Activated gamma-delta T cell (primary cell): ENCODE measurements around the gene FAM228A.
"Not testable (repeated sequence)": the region's sequence is repeated elsewhere in the genome, so short reads cannot be mapped to it uniquely, and the experiment has no call there.

Experiments
- DNase-seq: peaks from one replicate; lab custom pipeline; 2025; lab: John Stamatoyannopoulos, UW
- total RNA-seq, 2 donors: gene quantifications; one replicate each; lab custom pipeline; 2026; lab: John Stamatoyannopoulos, UW

FAM228A gene
- 0.10 to 0.22 reads per million in 2 donors for total RNA-seq

DNA sequence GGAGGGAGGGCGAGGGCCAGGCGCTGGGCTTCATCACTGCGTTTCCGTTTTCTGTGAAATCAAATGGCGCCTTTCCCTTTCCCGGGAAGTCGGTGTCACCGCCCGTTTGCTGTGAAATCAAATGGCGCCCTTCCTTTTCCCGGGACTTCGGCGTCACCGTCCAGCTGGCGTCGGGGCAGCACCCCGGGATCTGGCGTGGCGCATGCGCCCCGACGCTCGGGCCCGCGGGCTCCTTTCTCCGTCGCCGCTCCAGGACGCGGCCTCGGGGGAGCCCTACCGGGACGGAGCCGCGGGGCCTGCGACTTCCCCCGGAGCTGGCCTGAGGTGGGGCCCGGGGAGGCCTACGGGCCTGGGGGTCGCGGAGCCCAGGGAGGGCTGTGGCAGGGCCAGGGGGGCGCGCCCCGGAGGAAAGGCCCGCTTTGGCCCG lies at the start of gene FAM228A:
Gene FAM228A, plus strand, starts transcription at position 203 of the 427 bp plus-strand sequence. CDS start 428 bp downstream, outside the sequence.
- DNase-seq = no peak

DNA sequence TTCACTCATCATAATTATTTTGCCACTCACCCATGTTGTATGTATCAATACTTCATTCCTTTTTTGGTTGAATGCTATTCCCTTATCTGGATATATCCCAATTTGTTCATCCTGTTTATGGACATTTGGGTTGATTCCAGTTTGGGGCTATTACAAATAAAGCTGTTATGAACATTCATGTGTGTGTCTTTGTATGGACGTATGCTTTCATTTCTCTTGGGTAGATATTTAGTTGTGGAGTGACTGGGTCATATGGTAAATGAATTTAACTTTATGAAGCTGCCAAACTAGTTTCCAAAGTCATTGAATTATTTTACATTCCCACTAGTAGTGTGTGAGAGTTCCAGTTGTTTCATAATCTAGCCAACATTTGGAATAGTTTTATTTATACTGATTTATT lies 48.9 kb upstream of the FAM228A start:
- no peak for DNase-seq

DNA sequence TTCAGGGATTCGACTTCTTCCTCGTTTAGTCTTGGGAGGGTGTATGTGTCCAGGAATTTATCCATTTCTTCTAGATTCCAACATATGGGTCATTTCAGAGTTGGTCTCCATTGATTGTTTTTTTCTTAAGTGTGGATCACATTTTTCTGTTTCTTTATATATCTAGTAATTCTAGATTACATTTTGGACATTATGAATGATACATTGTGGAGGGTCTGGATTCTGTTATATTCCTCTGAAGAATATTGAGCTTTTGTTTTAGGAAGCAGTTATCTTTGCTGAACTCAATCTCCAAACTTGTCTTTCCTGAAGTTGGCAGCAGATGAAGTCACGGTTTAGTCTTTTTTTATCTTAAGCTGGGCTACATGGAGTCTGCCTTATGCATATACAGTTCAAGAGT lies 42.3 kb upstream of the FAM228A start:
- no peak for DNase-seq

DNA sequence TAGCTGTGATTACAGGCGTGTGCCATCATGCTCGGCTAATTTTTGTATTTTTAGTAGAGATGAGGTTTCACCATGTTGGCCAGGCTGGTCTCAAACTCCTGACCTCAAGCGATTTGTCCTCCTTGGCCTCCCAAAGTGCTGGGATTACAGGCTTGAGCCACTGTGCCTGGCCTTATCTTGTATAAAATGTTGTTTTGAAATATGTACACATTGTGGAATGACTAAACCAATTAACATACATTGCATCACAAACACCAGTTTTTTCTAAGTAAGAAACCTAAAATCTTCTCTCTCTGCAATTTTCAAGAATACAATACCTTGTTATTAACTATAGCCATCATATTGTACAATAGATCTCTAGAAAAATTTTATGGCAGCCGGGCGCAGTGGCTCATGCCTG lies 34.5 kb upstream of the FAM228A start:
- not testable (repeated sequence) for DNase-seq

DNA sequence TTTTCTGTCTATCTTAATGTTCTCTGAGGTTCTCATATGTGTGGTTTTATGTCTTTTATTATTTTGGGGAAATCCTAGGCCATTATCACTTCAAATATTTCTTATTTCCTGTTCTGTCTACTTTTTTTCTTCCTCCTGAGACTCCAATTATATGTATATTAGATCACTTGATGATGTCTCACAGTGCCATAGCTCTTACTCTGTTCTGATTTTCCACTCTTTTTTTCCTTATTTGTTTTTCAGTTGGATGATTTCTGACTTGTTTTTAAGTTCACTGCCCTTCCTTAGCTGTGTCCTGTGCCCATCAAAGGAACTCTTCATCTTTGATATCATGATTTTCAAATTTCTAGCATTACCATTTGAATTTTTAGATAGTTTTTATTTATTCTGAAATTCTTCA lies 27.5 kb upstream of the FAM228A start:
- no peak for DNase-seq

DNA sequence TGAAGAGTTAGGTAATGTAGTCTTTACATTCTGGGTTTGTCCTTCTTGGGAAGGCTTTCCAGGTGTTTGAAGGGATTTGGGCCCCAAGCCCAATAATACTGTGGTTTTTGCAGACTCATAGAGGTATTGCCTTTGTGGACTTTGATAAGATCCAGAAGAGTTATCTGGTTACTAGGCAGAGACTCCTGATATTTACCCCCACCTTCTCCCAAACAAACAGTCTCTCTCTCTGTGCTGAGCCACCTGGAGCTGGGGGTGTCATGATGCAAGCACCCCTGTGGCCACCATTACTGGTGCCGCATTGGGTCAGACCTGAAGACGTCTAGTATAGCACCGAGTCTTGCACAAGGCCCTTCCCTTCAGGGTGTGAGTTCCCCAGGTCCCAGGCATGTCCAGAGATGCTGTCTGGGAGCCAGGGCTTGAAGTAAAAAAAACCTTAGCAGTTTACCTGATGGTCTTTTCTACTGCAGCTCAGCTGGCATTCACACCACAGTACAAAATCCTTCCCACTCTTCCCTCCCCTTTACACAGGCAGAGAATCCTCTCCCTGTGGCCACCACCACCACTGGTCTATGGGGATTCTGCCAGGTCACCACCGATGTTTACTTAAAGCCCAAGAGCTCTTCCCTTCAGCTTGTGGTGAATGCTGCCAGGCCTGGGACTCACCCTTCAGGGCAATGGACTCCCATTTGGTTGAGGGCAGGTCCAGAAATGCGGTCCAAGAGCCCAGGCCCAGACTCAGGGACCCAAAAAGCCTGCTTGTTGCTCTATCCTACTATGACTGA lies 22.2 kb upstream of the FAM228A start:
- no peak for DNase-seq

DNA sequence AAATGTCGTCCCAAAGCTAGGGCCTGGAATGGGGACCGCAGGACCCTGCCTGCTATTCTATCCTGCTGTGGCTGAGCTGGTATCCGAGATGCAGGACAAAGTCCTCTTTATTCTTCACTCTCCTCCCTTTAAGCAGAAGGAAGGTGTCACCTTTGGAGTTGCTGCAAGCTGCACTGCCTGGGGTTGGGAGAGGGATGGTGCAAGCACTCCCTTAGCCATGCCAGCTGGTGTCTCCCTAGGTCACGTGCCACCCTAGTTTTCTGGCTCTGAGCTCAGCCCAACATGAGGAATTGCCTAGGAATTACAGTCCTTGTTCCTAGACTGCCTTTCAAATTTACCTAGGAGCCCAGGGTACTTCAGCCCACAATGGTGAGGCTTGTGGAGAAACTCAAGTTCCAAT lies 21.4 kb upstream of the FAM228A start:
- DNase-seq = no peak

DNA sequence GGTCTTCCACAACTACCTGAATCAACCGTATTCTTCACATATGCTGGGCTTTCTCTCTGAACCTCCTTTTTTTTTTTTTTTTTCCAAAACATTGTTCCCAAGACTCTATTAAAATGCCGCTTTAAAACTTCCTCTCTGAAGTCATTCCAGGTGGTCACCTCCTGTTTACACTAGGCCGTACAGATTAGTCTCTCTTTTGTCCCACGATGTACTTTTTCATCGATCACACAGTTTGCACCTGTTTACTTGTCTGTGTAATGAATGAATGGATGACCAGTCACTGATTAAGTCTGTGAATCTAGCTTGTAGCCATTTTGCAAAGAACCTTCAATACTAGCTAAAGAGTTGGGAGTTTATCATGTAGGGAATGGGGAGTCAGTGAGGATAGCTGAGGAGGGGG lies 16.7 kb upstream of the FAM228A start:
- no peak for DNase-seq

DNA sequence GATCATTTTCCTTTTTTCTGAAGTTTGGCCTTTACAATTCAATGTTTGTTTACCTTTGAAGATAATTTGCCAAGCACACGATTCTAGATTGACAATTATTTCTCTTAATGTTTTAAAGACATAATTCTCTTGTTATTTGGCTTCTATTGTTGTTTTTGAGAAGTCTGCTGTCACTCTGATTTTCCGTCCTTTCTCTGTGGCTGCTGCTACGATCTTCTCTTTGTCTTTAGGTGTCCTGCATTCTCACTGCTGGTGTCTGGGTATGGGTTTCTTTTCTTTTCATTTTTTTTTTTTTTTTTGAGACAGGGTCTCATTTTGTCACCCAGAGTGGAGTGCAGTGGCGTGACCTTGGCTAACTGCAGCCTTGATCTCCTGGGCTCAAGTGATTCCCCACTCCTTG lies 15.1 kb upstream of the FAM228A start:
- no peak for DNase-seq

DNA sequence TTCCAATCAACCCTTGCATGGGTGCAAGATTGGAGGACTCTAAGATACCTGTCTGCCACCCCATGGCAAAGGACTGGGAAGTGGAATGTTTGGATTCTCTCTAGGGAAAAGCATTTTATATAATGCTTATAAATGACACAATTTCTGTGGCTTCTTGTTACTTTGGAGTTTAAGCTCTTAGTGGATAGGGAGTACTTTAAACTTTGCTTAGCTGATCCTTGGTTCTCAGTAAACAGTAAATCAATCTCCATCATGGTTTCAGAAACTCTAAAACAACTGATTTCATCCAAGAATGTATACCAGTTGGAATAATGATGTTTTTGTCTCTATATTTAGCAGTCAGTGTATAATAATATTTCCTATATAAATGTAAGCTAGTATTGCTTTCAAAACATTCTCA lies 14.1 kb upstream of the FAM228A start:
- DNase-seq = no peak

DNA sequence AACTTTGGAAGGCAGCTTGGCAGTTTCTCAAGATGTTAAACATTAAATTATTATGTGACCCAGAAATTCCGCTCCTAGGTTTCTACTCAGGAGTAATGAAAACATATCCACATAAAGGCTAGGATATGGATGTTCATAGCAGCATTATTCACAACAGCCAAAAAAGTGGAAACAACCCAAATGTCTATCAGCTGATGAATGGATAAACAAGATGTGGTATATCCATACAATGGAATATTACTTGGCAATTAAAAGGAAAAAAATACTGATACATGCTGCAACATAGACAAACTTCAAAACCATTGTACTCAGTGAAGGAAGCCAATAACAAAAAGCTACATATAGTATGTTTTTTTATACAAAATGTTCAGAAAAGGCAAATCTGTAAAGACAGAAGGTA lies 12.4 kb upstream of the FAM228A start:
- no peak for DNase-seq

DNA sequence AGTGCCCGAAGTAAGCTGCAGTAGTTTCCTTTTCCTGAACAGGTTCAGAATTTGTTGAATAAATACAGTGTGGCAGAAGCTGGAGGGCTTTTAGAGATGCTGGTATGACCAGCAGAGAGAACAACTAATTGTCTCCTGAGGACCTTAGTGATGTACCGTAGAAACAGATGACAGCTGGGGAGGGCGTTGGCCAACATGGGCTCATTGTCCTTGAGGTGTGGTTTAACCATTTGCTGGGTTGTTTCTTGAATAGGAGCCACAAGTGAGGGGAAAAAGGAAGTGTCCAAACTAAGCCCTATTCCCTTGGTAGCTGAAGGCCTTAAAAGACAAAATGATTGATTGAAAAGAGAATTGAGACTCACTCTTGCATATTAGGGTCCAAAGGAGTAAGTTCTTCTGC lies 11.7 kb upstream of the FAM228A start:
- no peak for DNase-seq

DNA sequence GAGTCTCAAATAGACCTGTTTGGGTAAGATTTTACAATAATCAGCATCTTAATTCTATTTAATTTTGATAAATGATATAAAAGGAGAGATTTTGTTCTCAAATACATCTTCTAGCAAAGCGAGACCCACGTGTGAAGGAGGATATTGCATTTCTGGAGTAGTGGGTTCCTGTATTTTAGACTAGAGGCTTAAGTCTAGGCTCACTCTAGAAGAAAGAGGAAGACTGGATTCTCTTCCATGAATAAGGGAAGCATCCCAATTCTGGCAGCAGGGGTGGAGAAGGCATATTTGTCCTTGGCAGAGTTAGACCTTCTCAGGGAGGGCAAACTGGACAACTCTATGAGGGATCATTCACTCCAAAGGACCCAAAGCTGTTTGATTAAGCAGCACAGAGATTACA lies 11.3 kb upstream of the FAM228A start:
- no peak for DNase-seq

DNA sequence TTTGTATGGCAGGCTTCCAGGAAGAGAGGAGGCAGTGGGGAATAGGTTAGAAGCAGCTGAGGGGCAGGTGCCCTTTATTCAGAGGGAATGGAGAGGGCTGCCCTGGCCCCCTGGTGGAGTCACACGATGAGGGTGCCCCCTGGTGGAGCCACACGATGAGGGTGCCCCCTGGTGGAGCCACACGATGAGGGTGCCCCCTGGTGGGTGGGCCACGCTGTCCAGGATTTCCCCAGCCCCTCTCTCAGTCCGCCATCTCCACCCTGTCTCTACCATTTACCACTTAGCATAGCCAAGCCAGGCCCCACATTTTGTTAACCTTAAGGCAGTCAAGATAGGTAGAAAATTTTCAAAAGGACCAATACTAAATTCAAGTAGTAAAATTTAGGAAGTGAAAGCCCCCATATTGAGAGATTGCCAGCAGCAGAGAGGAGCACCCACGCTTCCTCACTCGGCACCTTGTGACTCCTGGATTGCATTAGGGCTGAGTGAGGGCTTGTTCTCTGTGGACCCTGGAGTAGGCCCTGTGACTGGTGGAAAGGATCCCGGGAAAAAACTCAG lies 10.4 kb upstream of the FAM228A start:
- no peak for DNase-seq

DNA sequence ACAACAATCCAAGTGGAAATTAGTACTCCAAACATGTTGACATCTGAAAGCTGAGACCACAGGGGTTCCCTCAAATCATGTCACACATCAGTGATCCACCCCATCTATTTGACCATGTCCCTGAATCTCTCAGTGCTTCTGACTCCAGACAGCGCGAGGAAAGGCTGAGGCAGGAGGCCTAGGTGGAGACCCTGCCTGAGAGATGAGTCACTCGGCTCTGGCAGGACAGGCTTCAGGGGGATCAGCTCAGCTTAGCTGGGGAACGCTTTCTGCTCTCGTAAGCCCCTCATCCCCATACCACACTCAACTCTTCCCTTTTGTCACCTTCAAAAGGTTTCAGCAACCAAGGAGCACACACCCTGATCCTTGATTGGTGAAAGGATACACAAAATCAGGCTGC lies 5.8 kb upstream of the FAM228A start:
- DNase-seq = no peak

DNA sequence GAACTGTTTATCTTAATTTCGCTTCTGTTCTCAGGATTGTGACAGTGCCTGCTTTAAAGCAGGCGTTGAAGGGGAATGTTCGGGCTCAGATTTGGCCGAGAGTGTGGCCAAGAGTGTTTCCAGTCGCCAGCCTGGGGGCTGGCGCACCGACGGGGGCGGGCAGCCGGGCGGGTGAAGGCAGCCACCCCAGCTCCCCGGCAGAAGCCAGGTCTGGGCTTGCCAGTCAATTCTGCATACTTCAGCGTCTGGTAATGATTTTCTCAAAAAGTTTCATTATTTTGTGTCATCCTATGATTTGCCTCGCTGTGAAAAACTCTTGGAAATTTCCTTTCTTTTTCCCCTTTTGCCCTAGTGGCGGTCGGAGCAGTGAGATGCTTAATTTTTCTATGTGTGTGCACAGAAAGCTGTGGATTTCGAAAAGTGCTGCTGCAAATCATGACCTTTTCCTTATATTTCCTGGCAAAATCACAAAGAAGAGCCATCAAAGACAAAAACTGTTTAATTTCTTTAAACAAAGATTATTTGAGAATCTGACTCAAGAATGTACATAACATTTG lies 856 bp downstream of the FAM228A start:
- DNase-seq = no peak

DNA sequence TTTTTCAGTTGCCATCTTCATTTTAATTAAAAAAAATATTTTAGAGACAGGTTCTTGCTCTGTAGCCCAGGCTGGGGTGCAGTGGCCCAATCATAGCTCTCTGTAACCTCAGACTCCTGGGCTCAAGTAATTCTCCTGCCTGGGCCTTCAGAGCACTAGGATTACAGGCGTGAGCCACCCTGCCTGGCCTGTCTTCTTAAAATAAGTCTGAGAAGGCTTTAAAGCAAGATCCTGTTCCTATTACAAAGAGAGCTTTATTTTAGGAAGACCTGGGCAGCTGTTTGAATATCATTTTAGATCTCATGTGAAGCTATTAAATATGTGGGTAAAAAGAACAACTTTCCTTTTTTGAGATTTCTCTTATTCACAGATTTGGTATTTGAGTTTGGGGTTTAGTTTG lies 1.5 kb downstream of the FAM228A start:
- DNase-seq = no peak

DNA sequence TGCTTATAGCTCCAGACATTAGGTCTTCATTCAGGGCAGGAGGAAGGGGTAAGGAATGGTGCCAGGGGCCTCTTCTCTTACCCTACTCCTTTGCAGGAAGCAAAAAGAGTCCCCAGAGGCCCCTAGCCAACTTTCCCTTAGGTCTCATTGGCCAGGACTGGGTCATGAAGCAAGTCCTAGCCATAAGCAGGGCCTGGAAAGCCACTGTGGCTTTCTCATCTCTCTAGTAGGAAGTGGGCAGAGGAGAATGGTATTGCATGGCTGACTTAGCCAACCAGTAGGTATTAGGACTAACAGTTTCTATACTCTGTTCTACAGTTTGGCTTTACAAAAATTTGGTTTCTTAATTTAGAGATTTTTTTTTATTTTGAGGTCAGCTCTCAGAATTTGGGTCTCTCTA lies 4.8 kb downstream of the FAM228A start:
- no peak for DNase-seq

DNA sequence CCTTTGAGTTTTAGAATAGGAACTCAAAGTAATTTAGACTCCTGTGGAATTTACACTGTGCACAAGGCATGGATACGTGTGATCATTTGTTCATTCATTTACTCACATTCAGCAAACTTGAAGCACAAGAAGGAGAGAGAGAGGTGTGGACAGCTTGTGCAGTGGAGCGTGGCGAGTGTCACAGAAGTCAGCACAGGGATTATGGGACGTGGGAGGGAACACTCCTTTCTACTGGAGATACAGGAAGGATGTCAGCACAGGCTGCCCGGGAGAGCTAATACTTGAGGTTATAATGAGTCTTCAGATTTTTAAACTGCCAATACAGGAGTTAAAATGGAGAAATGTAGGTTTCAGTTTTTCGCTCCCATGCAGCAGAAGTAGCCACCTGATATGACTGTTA lies 7.0 kb downstream of the FAM228A start:
- DNase-seq = no peak

DNA sequence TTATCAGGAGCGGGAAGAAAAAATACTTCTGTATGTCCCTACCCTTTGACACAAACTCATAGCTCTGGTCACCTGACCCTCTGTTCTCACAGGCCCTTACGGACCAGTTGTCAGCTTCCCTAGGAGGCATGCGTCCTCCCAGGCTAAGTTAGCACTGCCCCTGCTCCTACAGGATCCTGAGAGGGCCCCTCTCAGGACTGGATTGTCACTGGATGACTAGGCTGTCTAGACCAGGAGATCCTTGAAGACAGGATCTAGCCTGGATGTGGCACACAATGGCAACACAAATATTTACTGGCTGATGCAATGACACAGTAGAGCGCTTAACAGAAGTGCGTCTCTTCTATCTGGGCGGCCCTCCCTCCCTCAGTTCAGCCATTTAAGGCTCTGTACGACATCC lies 7.7 kb downstream of the FAM228A start:
- DNase-seq = no peak

DNA sequence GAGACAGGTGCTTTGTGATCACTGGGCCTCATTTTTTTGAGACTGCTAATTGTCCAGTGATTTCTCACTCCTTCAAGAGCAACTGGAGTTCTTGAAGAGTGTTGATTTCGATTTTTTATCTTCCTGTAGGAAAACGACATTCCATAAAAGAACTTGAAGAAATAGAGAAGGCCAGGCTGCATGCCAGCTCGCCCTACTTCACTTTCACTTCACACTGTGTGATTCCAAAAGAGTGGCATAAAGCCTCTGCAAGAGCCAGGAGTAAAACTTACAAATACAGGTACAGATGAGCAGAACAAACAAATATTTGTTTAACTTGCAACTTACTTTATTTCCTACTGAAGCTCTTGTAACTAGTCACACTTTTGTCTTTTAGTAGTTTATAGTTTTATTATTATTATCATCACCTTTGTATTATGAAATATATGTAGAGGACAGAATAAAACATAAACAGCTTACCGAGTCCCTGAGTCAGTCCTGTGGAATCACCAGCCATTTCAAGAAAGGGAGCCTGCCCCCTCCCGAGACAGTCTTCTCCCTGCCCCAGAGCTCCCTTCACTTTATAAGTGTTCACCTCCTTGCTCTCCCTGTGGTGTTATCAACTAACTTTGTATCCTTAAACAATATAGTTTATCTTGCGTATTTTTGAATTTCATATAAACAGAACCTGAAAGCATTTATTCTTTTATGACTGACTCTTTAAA lies 8.7 kb downstream of the FAM228A start:
- no peak for DNase-seq

DNA sequence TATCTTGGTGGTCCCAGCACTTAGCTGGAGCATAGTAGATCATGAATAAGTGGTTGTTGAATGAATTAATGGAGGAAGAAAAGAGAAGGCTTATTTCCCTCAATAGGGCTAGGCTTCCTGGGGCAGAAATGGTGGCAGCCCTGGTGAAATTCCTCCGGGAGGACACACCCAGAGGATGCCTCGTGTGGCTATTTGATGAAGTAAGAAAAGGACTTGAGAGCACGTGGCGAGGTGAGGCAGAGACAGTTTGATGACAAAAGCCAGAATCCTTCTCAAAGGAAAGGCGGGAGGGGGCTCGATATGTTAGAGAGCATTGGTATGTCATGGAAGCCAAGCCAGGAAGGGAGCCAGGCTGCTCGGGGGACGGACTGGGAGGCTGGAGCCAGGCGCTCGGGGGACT lies 14.7 kb downstream of the FAM228A start:
- no peak for DNase-seq

DNA sequence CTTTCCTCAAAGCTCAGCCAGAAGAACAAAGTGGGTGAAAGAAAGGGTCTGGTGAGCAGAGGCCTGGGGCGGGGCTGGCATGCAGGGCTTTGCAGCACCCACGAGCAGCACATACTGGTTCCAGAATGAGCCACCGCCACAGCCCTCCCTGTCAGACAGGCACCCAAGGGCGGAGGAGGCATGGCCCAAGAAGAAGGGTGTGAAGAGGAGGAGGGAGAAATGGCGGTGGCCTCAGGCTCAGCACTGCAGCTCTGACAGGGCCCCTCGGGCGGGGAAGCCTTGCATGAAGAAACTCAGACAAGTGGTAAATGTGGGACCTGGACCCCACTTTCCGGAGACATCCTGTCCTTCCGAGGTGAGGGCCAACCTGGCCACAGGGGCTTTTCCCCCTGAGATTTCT lies 15.7 kb downstream of the FAM228A start:
- no peak for DNase-seq
